ENCODE results near the gene MTMR3.

MTMR3 gene

GRCh38 chr22:29871684-29872083 lies 11.3 kb upstream of the MTMR3 start:
- no peak for DNase-seq

GRCh38 chr22:29872144-29872893 lies 10.7 kb upstream of the MTMR3 start:
- no peak for DNase-seq

- no peak for DNase-seq
Measured at GRCh38 chr22:29872989-29873388, 10.0 kb upstream of the MTMR3 start.

- no peak for DNase-seq
Measured at GRCh38 chr22:29873943-29874342, 9.0 kb upstream of the MTMR3 start.

- DNase-seq, result no peak
Measured at GRCh38 chr22:29877620-29878019, 5.4 kb upstream of the MTMR3 start.

- no peak for DNase-seq
Measured at GRCh38 chr22:29879753-29880152, 3.2 kb upstream of the MTMR3 start.

GRCh38 chr22:29882716-29883044 lies 294 bp upstream of the MTMR3 start:
- DNase-seq, result no peak

- no peak for DNase-seq
Measured at GRCh38 chr22:29883775-29884097, 762 bp downstream of the MTMR3 start.

- DNase-seq, result no peak
Measured at GRCh38 chr22:29885610-29886009, 2.6 kb downstream of the MTMR3 start.

- no peak for DNase-seq
Measured at GRCh38 chr22:29886596-29886995, 3.6 kb downstream of the MTMR3 start.

GRCh38 chr22:29887358-29887757 lies 4.4 kb downstream of the MTMR3 start:
- DNase-seq, result no peak

- no peak for DNase-seq
Measured at GRCh38 chr22:29890760-29891159, 7.8 kb downstream of the MTMR3 start.

GRCh38 chr22:29892315-29893156 lies 9.6 kb downstream of the MTMR3 start:
- DNase-seq, result no peak

- DNase-seq, result no peak
Measured at GRCh38 chr22:29901354-29901753, 18.4 kb downstream of the MTMR3 start.

GRCh38 chr22:29903371-29903770 lies 20.4 kb downstream of the MTMR3 start:
- DNase-seq, result no peak

GRCh38 chr22:29904020-29904419 lies 21.0 kb downstream of the MTMR3 start:
- no peak for DNase-seq

GRCh38 chr22:29907753-29908515 lies 25.0 kb downstream of the MTMR3 start:
- no peak for DNase-seq

GRCh38 chr22:29912141-29912540 lies 29.2 kb downstream of the MTMR3 start:
- DNase-seq, result no peak

GRCh38 chr22:29912605-29913398 lies 29.8 kb downstream of the MTMR3 start:
- DNase-seq, result no peak

GRCh38 chr22:29914165-29914564 lies 31.2 kb downstream of the MTMR3 start:
- no peak for DNase-seq

GRCh38 chr22:29914991-29915533 lies 32.1 kb downstream of the MTMR3 start:
- DNase-seq, result no peak

- no peak for DNase-seq
Measured at GRCh38 chr22:29916007-29916544, 33.1 kb downstream of the MTMR3 start.

Measured in activated T-cell treated with anti-CD3 and anti-CD28 coated beads, Interleukin-2, amount 50 U/mL, for 1 hour (primary cell).